ENCODE data around the gene KRTAP5-5. TPM values are rescaled to one million over a fixed set of nuclear protein-coding genes. Genes with fewer than 3 reads are reported as not detected.

Gene KRTAP5-5
- total and polyA plus RNA-seq, 2 of the 8 experiments (the other 6 are each of a cell fraction or from before 2014, with no cell fraction given), result 0.09 TPM; not detected in 1

- CTCF ChIA-PET (ENCODE audit: partially characterized antibody), result interaction anchor here (1.4 to 6.3 kb wide), 4 partner anchors 9 to 197 kb away, joined by 3 to 43 read pairs (median 4); partner anchors contain the start of gene KRTAP5-2
- no peak overlapping the region for H2AK5ac ChIP-seq (ENCODE audit: low read depth, low read length)
- no peak overlapping the region for H3K4me2 ChIP-seq (ENCODE audit: insufficient read depth in 1 of 2, low read depth in 2 of 2, low read length in 2 of 2)
- H4K5ac ChIP-seq (ENCODE audit: insufficient read length, low read depth, low read length), result no peak overlapping the region
- H3K27ac ChIP-seq (ENCODE audit: low read depth, low read length), result no peak overlapping the region
- H3K36me3 ChIP-seq (ENCODE audit: control insufficient read depth in 2 of 4, insufficient read depth in 4 of 4, low read length in 3 of 4), result no peaks in the 10 kb centered on the region
- no peak overlapping the region for H2BK5ac ChIP-seq (ENCODE audit: low read depth, low read length)
- no peak overlapping the region for H3K14ac ChIP-seq (ENCODE audit: insufficient read length)
- 0 out of 2 replicates have a peak overlapping the region, but pooled peaks have one; percentile 16 for H2BK15ac ChIP-seq (ENCODE audit: low read length)
- no peaks in the 10 kb centered on the region; a peak in 2 of 7 replicates for H3K27me3 ChIP-seq (replicated peaks in 1 of 4; ENCODE audit: control insufficient read depth in 3 of 4, extremely low read depth in 1 of 4, insufficient read depth in 3 of 4, low read length in 3 of 4)
- DNase-seq (ENCODE audit: low read depth in 1 of 2, low spot score in 2 of 2), result no peak
- POLR2A ChIA-PET (ENCODE audit: partially characterized antibody), result no interaction called here
- H2BK20ac ChIP-seq (ENCODE audit: low read length), result no peak overlapping the region
- no peak overlapping the region for H3K18ac ChIP-seq (ENCODE audit: extremely low read depth, low read length)
- H3K9ac ChIP-seq (replicated peaks in 1 of 4; ENCODE audit: extremely low read depth in 1 of 4, low read depth in 3 of 4, low read length in 3 of 4), result no peak overlapping the region
- no peak overlapping the region; the same call in 1 of the 2 replicates for H4K8ac ChIP-seq (ENCODE audit: extremely low read depth, insufficient read depth, low read length)
- no peak overlapping the region for H2BK12ac ChIP-seq (ENCODE audit: low read depth, low read length)
- WGBS, 2 experiments (ENCODE audit: extremely low coverage in 1 of 2, insufficient coverage in 1 of 2, insufficient read length in 1 of 2, insufficient replicate concordance in 2 of 2, low coverage in 1 of 2, low lambda C conversion rate in 2 of 2, missing lambda C conversion rate in 1 of 2), result 89% methylated on average over 19 of the region's 19 CpGs; no CpG with 5 or more reads in 1 of the 2 experiments
- no peak for FAIRE-seq
- H4K20me1 ChIP-seq (replicated peaks in 1 of 2; ENCODE audit: control insufficient read depth in 1 of 2, insufficient read depth in 2 of 2, low read length in 2 of 2), result no peaks in the 10 kb centered on the region
- no peak overlapping the region for H2AFZ ChIP-seq (ENCODE audit: low read length)
- no peak overlapping the region for H3K4me3 ChIP-seq (ENCODE audit: extremely low read depth in 1 of 4, insufficient read depth in 2 of 4, low read depth in 3 of 4, low read length in 4 of 4)
- no peaks in the 10 kb centered on the region for H3K79me2 ChIP-seq (ENCODE audit: control insufficient read depth in 1 of 2, insufficient read depth in 2 of 2, low read length in 2 of 2)
- no peaks in the 10 kb centered on the region for H3K9me3 ChIP-seq (ENCODE audit: insufficient read depth in 2 of 2, low read depth in 1 of 2, low read length in 1 of 2)
- H4K91ac ChIP-seq (replicated peaks; ENCODE audit: insufficient read length, low read length), result no peak overlapping the region
- no peaks in the 10 kb centered on the region for H3K79me1 ChIP-seq (ENCODE audit: low read depth, low read length)
- H3K4me1 ChIP-seq (replicated peaks in 1 of 4; ENCODE audit: control insufficient read depth in 3 of 4, insufficient read depth in 4 of 4, low read length in 3 of 4), result no peaks in the 10 kb centered on the region; a peak in 1 of 7 replicates
- H3K4ac ChIP-seq (replicated peaks; ENCODE audit: insufficient read length, low read depth, low read length), result no peak overlapping the region
- H3K56ac ChIP-seq (replicated peaks; ENCODE audit: insufficient read length, low read depth, low read length), result no peak overlapping the region
- H2BK120ac ChIP-seq (replicated peaks; ENCODE audit: low read depth, low read length), result no peak overlapping the region
- H3K23me2 ChIP-seq (ENCODE audit: low read depth, low read length), result no peaks in the 10 kb centered on the region; the same call in 1 of the 2 replicates
- H3K23ac ChIP-seq (ENCODE audit: insufficient read length), result no peak overlapping the region
- no peak for TF ChIP-seq POU5F1 (IDR thresholded peaks at IDR 0.05; ENCODE audit: low read depth, low read length)
- TF ChIP-seq KDM5A (IDR thresholded peaks at IDR 0.05; ENCODE audit: low read length), result no peak
Measured at GRCh38 chr11:1636291-1636950, 6.8 kb downstream of the KRTAP5-5 start.
